HepG2 (cell line): Measurements from ENCODE around the gene SRCIN1. TPM values are rescaled to one million over a fixed set of nuclear protein-coding genes. Genes with fewer than 3 reads are reported as not detected.

Experiments used
- AKAP8 ChIP-seq: sonication (generic); formaldehyde crosslinking; IDR thresholded peaks from 2 replicates; pipeline ENCODE4 v1.5.1; 2020; ENCODE audit warnings: mild to moderate bottlenecking, missing genetic modification reagents
- ARID3A ChIP-seq: IDR thresholded peaks from 2 replicates; pipeline ENCODE4 v1.6.1; 2012; ENCODE audit warnings: low read depth, low read length, improper control_type of control experiment
- CTCF ChIP-seq: sonication (generic); formaldehyde crosslinking; IDR thresholded peaks from 2 replicates; pipeline ENCODE4 v1.5.0; 2020; ENCODE audit warnings: mild to moderate bottlenecking, missing genetic modification reagents, moderate library complexity
- DNMT3B ChIP-seq: conservative IDR thresholded peaks from 2 replicates; pipeline ENCODE4 v1.6.1; 2016; ENCODE audit warnings: missing biosample characterization, control low read depth
- IRX3 ChIP-seq: sonication (generic); formaldehyde crosslinking; IDR thresholded peaks from 2 replicates; pipeline ENCODE4 v1.8.1; 2023; ENCODE audit warnings: mild to moderate bottlenecking, low read depth, missing genetic modification reagents, borderline replicate concordance
- KDM3A ChIP-seq: IDR thresholded peaks from 2 replicates; pipeline ENCODE4 v1.6.1; 2018; ENCODE audit warnings: low read depth, missing compliant biosample characterization
- NFYC ChIP-seq: IDR thresholded peaks from 2 replicates; pipeline ENCODE4 v1.6.1; 2016; ENCODE audit warnings: missing genetic modification reagents, missing compliant biosample characterization
- NRL ChIP-seq: sonication (generic); formaldehyde crosslinking; IDR thresholded peaks from 2 replicates; pipeline ENCODE4 v1.5.0; 2020; ENCODE audit warnings: missing genetic modification reagents, mild to moderate bottlenecking, moderate library complexity, borderline replicate concordance
- RBM22 ChIP-seq: fragments of 200-400 bp; formaldehyde crosslinking; optimal IDR thresholded peaks from 2 replicates; pipeline ENCODE3; 2017; ENCODE audit warnings: mild to moderate bottlenecking, low read length, moderate library complexity
- RELA ChIP-seq: sonication (generic); formaldehyde crosslinking; IDR thresholded peaks from 2 replicates; pipeline ENCODE4 v1.4.0; 2020; ENCODE audit warnings: missing genetic modification reagents
- REXO4 ChIP-seq: sonication (generic); formaldehyde crosslinking; IDR thresholded peaks from 2 replicates; pipeline ENCODE4 v1.8.0; 2022; ENCODE audit warnings: missing genetic modification reagents, mild to moderate bottlenecking, borderline replicate concordance
- SMARCE1 ChIP-seq: fragments of 450-650 bp; IDR thresholded peaks from 2 replicates; pipeline ENCODE4 v1.6.1; 2017; ENCODE audit warnings: borderline replicate concordance
- TCF7L2 ChIP-seq: IDR thresholded peaks from 2 replicates; pipeline ENCODE4 v1.6.1; 2011; ENCODE audit warnings: mild to moderate bottlenecking, low read depth, low read length, moderate library complexity
- ZBTB34 ChIP-seq: sonication (generic); formaldehyde crosslinking; IDR thresholded peaks from 2 replicates; pipeline ENCODE4 v1.8.0; 2022; ENCODE audit warnings: mild to moderate bottlenecking, missing genetic modification reagents
- ZKSCAN1 ChIP-seq: fragments of 150-350 bp; IDR thresholded peaks from 2 replicates; pipeline ENCODE4 v1.6.1; 2014; ENCODE audit warnings: low read length
- ZNF274 ChIP-seq: sonication (generic); formaldehyde crosslinking; IDR thresholded peaks from 2 replicates; pipeline ENCODE4 v1.5.1; 2020; ENCODE audit warnings: mild to moderate bottlenecking, missing genetic modification reagents
- ZNF33B ChIP-seq: sonication (generic); formaldehyde crosslinking; IDR thresholded peaks from 2 replicates; pipeline ENCODE4 v1.5.1; 2020; ENCODE audit warnings: mild to moderate bottlenecking, missing genetic modification reagents
- ZNF607 ChIP-seq: sonication (generic); formaldehyde crosslinking; IDR thresholded peaks from 2 replicates; pipeline ENCODE4 v1.5.1; 2020; ENCODE audit warnings: missing genetic modification reagents, mild to moderate bottlenecking, borderline replicate concordance
- ZNF660 ChIP-seq: sonication (generic); formaldehyde crosslinking; IDR thresholded peaks from 2 replicates; pipeline ENCODE4 v1.5.1; 2020; ENCODE audit warnings: mild to moderate bottlenecking, low read depth, missing genetic modification reagents, borderline replicate concordance
- ZNF687 ChIP-seq: sonication (generic); formaldehyde crosslinking; IDR thresholded peaks from 2 replicates; pipeline ENCODE4 v1.5.1; 2020; ENCODE audit warnings: mild to moderate bottlenecking, missing genetic modification reagents, moderate library complexity
- ZNF776 ChIP-seq: sonication (generic); formaldehyde crosslinking; IDR thresholded peaks from 2 replicates; pipeline ENCODE4 v1.4.0; 2020; ENCODE audit warnings: mild to moderate bottlenecking, missing genetic modification reagents
- ZNF878 ChIP-seq: sonication (generic); formaldehyde crosslinking; IDR thresholded peaks from 2 replicates; pipeline ENCODE4 v1.8.1; 2023; ENCODE audit warnings: mild to moderate bottlenecking, missing genetic modification reagents, moderate library complexity
- polyA plus RNA-seq, 8 experiments: library from polyadenylated mRNA; depleted of rRNA in 3 of 8; stranded (reverse) in 7 of 8; unstranded in 1 of 8; fragments of >200 nt; fragmentation: Illumina TruSeq in 4 of 8; extraction: Trizol in 4 of 8; gene quantifications; 2 replicates each; pipeline versions ENCODE4 v1.2.1 to v1.2.3, GENCODE V29; 2011 to 2016; ENCODE audit warnings: low read depth in 4 of 8, missing spikeins in 1 of 8, mixed read lengths in 1 of 8; ENCODE audit not compliant: insufficient read depth in 1 of 8
- total RNA-seq, 5 experiments: library from RNA; depleted of rRNA; stranded (reverse); fragments of >200 nt; fragmentation: Illumina TruSeq; extraction: Trizol; gene quantifications; 2 replicates each; pipeline ENCODE4 v1.2.3, GENCODE V29; 2016; ENCODE audit warnings: low read depth in 1 of 5

The SRCIN1 gene
- total and polyA plus RNA-seq, 2 of the 13 experiments (the other 11 are each of a cell fraction or from before 2014, with no cell fraction given) = 1.2 to 9.6 TPM

- TF ChIP-seq NFYC (no peak), ZNF687 (CRISPR knock-in tag) (no peak; the same call in 1 of the 2 replicates), CTCF (CRISPR knock-in tag) (peak; percentile 94), ZNF274 (CRISPR knock-in tag) (0 out of 2 replicates have a peak, but pooled peaks have one; percentile 32), RELA (CRISPR knock-in tag) (no peak), SMARCE1 (no peak), ZNF878 (CRISPR knock-in tag) (no peak), ZKSCAN1 (no peak), REXO4 (CRISPR knock-in tag) (no peak), ARID3A (no peak), ZBTB34 (CRISPR knock-in tag) (no peak), NRL (no peak), RBM22 (no peak), DNMT3B (CRISPR knock-in tag) (0 out of 2 replicates have a peak, but pooled peaks have one; percentile 64), AKAP8 (no peak), ZNF607 (CRISPR knock-in tag) (no peak), IRX3 (CRISPR knock-in tag) (0 out of 2 replicates have a peak, but pooled peaks have one; percentile 32), ZNF776 (peak; percentile 82), ZNF33B (CRISPR knock-in tag) (0 out of 2 replicates have a peak, but pooled peaks have one; percentile 40), ZNF660 (CRISPR knock-in tag) (no peak), KDM3A (CRISPR knock-in tag) (0 out of 2 replicates have a peak, but pooled peaks have one; percentile 43), TCF7L2 (no peak)
Observed at GRCh38 chr17:38584350-38584925, 21.3 kb downstream of the SRCIN1 start (continued).
